Measurements from ENCODE around the gene ISYNA1. TPM values are rescaled to one million over a fixed set of nuclear protein-coding genes. Genes with fewer than 3 reads are reported as not detected.

The ISYNA1 gene
- total RNA-seq, 2 donors from 2014 or later, result 27.5 to 28.1 TPM

- DNase-seq (ENCODE audit: low spot score), result peak; percentile 91
- intact Hi-C loops (cut with DNase I), result no loop called here
Observed at GRCh38 chr19:18436671-18437490, 1.1 kb downstream of the ISYNA1 start.

GRCh38 chr19:18435842-18436670 is 1.9 kb downstream of the ISYNA1 start:
- no peak for DNase-seq (ENCODE audit: low spot score)
- intact Hi-C loops (cut with DNase I), result no loop called here

GRCh38 chr19:18435178-18435841 is 2.6 kb downstream of the ISYNA1 start:
- DNase-seq (ENCODE audit: low spot score), result no peak
- intact Hi-C loops (cut with DNase I), result no loop called here

- intact Hi-C loops (cut with DNase I), result no loop called here
- DNase-seq (ENCODE audit: low spot score), result no peak
Observed at GRCh38 chr19:18434411-18435175, 3.3 kb downstream of the ISYNA1 start.

GRCh38 chr19:18433735-18434398 is 4.1 kb downstream of the ISYNA1 start:
- intact Hi-C loops (cut with DNase I), result no loop called here
- no peak for DNase-seq (ENCODE audit: low spot score)

- no peak for DNase-seq (ENCODE audit: low spot score)
- intact Hi-C loops (cut with DNase I), result no loop called here
Observed at GRCh38 chr19:18433015-18433691, 4.8 kb downstream of the ISYNA1 start.

GRCh38 chr19:18432275-18433014 is 5.5 kb downstream of the ISYNA1 start:
- intact Hi-C loops (cut with DNase I), result no loop called here

GRCh38 chr19:18431351-18432197 is 6.4 kb downstream of the ISYNA1 start:
- DNase-seq (ENCODE audit: low spot score), result no peak
- intact Hi-C loops (cut with DNase I), result no loop called here

More at GRCh38 chr19:18432275-18433014, 5.5 kb downstream of the ISYNA1 start:
- DNase-seq (ENCODE audit: low spot score), result no peak

GRCh38 chr19:18430417-18431144 is 7.4 kb downstream of the ISYNA1 start:
- no peak for DNase-seq (ENCODE audit: low spot score)
- intact Hi-C loops (cut with DNase I), result no loop called here

GRCh38 chr19:18429717-18430416 is 8.1 kb downstream of the ISYNA1 start:
- intact Hi-C loops (cut with DNase I), result no loop called here
- no peak for DNase-seq (ENCODE audit: low spot score)

- intact Hi-C loops (cut with DNase I), result no loop called here
- DNase-seq (ENCODE audit: low spot score), result peak; percentile 93
Observed at GRCh38 chr19:18428787-18429674, 8.9 kb downstream of the ISYNA1 start.

- no peak for DNase-seq (ENCODE audit: low spot score)
- intact Hi-C loops (cut with DNase I), result no loop called here
Observed at GRCh38 chr19:18428173-18428786, 9.7 kb downstream of the ISYNA1 start.

GRCh38 chr19:18427743-18428113 is 10.2 kb downstream of the ISYNA1 start:
- no peak for DNase-seq (ENCODE audit: low spot score)
- intact Hi-C loops (cut with DNase I), result no loop called here

Measured in posterior vena cava (tissue), 2 donors.